ENCODE measurements around the gene TRMT11. TPM values are rescaled to one million over a fixed set of nuclear protein-coding genes. Genes with fewer than 3 reads are reported as not detected.
A peak's percentile ranks its signal among the peaks of the same experiment; 100 is the strongest.

Gene TRMT11
- total and polyA plus RNA-seq, 2 of the 13 experiments (the other 11 are each of a cell fraction or from before 2014, with no cell fraction given), result 42.2 to 81.9 TPM

GRCh38 chr6:125945378-125946141 lies 40.8 kb upstream of the TRMT11 start (continued):
- TF ChIP-seq FOSL1 (CRISPR knock-in tag; IDR thresholded peaks at IDR 0.05; ENCODE audit: borderline replicate concordance), result no peak; the same call in 1 of the 2 replicates
- TF ChIP-seq SKI (IDR thresholded peaks at IDR 0.05; ENCODE audit: partially characterized antibody), result peak; percentile 10
- TF ChIP-seq ZNF761 (CRISPR knock-in tag; conservative IDR thresholded peaks at IDR 0.05), result no peak
- TF ChIP-seq, protein P1, sequence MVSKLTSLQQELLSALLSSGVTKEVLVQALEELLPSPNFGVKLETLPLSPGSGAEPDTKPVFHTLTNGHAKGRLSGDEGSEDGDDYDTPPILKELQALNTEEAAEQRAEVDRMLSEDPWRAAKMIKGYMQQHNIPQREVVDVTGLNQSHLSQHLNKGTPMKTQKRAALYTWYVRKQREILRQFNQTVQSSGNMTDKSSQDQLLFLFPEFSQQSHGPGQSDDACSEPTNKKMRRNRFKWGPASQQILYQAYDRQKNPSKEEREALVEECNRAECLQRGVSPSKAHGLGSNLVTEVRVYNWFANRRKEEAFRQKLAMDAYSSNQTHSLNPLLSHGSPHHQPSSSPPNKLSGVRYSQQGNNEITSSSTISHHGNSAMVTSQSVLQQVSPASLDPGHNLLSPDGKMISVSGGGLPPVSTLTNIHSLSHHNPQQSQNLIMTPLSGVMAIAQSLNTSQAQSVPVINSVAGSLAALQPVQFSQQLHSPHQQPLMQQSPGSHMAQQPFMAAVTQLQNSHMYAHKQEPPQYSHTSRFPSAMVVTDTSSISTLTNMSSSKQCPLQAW (CRISPR knock-in tag; IDR thresholded peaks at IDR 0.05), result no peak
- no peak for TF ChIP-seq SETDB1 (CRISPR knock-in tag; IDR thresholded peaks at IDR 0.05; ENCODE audit: borderline replicate concordance)
- TF ChIP-seq CENPT (CRISPR knock-in tag; IDR thresholded peaks at IDR 0.05; ENCODE audit: low read depth), result no peak
- no peak for TF ChIP-seq CHD2 (IDR thresholded peaks at IDR 0.05; ENCODE audit: low read depth, low read length)
- TF ChIP-seq ZNF326 (CRISPR knock-in tag; IDR thresholded peaks at IDR 0.05; ENCODE audit: borderline replicate concordance), result no peak
- TF ChIP-seq, protein P2, sequence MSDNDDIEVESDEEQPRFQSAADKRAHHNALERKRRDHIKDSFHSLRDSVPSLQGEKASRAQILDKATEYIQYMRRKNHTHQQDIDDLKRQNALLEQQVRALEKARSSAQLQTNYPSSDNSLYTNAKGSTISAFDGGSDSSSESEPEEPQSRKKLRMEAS (IDR thresholded peaks at IDR 0.05), result no peak
- TF ChIP-seq HMG20A (CRISPR knock-in tag; IDR thresholded peaks at IDR 0.05; ENCODE audit: borderline replicate concordance), result no peak; the same call in 1 of the 2 replicates
- no peak for TF ChIP-seq STAG1 (CRISPR knock-in tag; IDR thresholded peaks at IDR 0.05)
- TF ChIP-seq ZNF589 (CRISPR knock-in tag; conservative IDR thresholded peaks at IDR 0.05), result no peak
- no peak for TF ChIP-seq PAWR (CRISPR knock-in tag; IDR thresholded peaks at IDR 0.05; ENCODE audit: borderline replicate concordance)
- TF ChIP-seq ZMAT3 (CRISPR knock-in tag; conservative IDR thresholded peaks at IDR 0.05), result no peak
- TF ChIP-seq, protein P3, sequence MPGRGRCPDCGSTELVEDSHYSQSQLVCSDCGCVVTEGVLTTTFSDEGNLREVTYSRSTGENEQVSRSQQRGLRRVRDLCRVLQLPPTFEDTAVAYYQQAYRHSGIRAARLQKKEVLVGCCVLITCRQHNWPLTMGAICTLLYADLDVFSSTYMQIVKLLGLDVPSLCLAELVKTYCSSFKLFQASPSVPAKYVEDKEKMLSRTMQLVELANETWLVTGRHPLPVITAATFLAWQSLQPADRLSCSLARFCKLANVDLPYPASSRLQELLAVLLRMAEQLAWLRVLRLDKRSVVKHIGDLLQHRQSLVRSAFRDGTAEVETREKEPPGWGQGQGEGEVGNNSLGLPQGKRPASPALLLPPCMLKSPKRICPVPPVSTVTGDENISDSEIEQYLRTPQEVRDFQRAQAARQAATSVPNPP (CRISPR knock-in tag; IDR thresholded peaks at IDR 0.05), result no peak
- TF ChIP-seq DDIT3 (CRISPR knock-in tag; IDR thresholded peaks at IDR 0.05), result no peak
- TF ChIP-seq ELF3 (CRISPR knock-in tag; IDR thresholded peaks at IDR 0.05), result 0 out of 2 replicates have a peak, but pooled peaks have one; percentile 19
- no peak for TF ChIP-seq KDM5A (IDR thresholded peaks at IDR 0.05; ENCODE audit: borderline replicate concordance, low read length)
- no peak for TF ChIP-seq ZC3H4 (CRISPR knock-in tag; IDR thresholded peaks at IDR 0.05; ENCODE audit: borderline replicate concordance)
- TF ChIP-seq HOXD1 (CRISPR knock-in tag; IDR thresholded peaks at IDR 0.05), result no peak
- TF ChIP-seq SOX5 (CRISPR knock-in tag; IDR thresholded peaks at IDR 0.05; ENCODE audit: borderline replicate concordance), result peak; percentile 54; the same call in 1 of the 2 replicates
- no peak for TF ChIP-seq STAT5B (CRISPR knock-in tag; IDR thresholded peaks at IDR 0.05)
- peak; percentile 40; the same call in 1 of the 2 replicates for TF ChIP-seq ZNF792 (CRISPR knock-in tag; IDR thresholded peaks at IDR 0.05)
- no peak for TF ChIP-seq ZNF34 (CRISPR knock-in tag; IDR thresholded peaks at IDR 0.05; ENCODE audit: borderline replicate concordance)
- TF ChIP-seq DMAP1 (CRISPR knock-in tag; IDR thresholded peaks at IDR 0.05), result no peak
- TF ChIP-seq CSRNP2 (CRISPR knock-in tag; conservative IDR thresholded peaks at IDR 0.05; ENCODE audit: low read depth), result no peak

Measured in HepG2 (cell line).